ENCODE results near the gene SLCO2B1.

The SLCO2B1 gene

GRCh38 chr11:75201771-75202170 lies 50.9 kb downstream of the SLCO2B1 start:
- H3K27ac ChIP-seq, result no peak overlapping the region
- TF ChIP-seq ZFX (IDR thresholded peaks at IDR 0.05) (no peak), CTCF (conservative IDR thresholded peaks at IDR 0.05) (no peak)

- H3K27ac ChIP-seq, result no peak overlapping the region
- TF ChIP-seq CTCF (conservative IDR thresholded peaks at IDR 0.05), result no peak
- no peak for TF ChIP-seq ZFX (IDR thresholded peaks at IDR 0.05)
Measured at GRCh38 chr11:75202195-75202594, 51.3 kb downstream of the SLCO2B1 start.

GRCh38 chr11:75203138-75203537 lies 52.2 kb downstream of the SLCO2B1 start:
- no peak overlapping the region for H3K27ac ChIP-seq
- TF ChIP-seq CTCF (conservative IDR thresholded peaks at IDR 0.05) (no peak), ZFX (IDR thresholded peaks at IDR 0.05) (no peak)

GRCh38 chr11:75203641-75204011 lies 52.7 kb downstream of the SLCO2B1 start:
- no peak overlapping the region for H3K27ac ChIP-seq
- TF ChIP-seq CTCF (conservative IDR thresholded peaks at IDR 0.05), result no peak
- TF ChIP-seq ZFX (IDR thresholded peaks at IDR 0.05), result no peak

- H3K27ac ChIP-seq, result no peak overlapping the region
- TF ChIP-seq ZFX (IDR thresholded peaks at IDR 0.05), result no peak
- TF ChIP-seq CTCF (conservative IDR thresholded peaks at IDR 0.05), result no peak
Measured at GRCh38 chr11:75204012-75204674, 53.2 kb downstream of the SLCO2B1 start.

GRCh38 chr11:75204685-75205563 lies 54.0 kb downstream of the SLCO2B1 start:
- TF ChIP-seq ZFX (IDR thresholded peaks at IDR 0.05) (no peak), CTCF (conservative IDR thresholded peaks at IDR 0.05) (peak; percentile 92)
- no peak overlapping the region for H3K27ac ChIP-seq

- TF ChIP-seq ZFX (IDR thresholded peaks at IDR 0.05) (no peak), CTCF (conservative IDR thresholded peaks at IDR 0.05) (no peak)
- no peak overlapping the region for H3K27ac ChIP-seq
Measured at GRCh38 chr11:75205564-75206020, 54.7 kb downstream of the SLCO2B1 start.

Measured in C4-2B (cell line).